Glutamatergic neuron (in vitro differentiated cells): ENCODE data around the gene POLDIP3. TPM values are rescaled to one million over a fixed set of nuclear protein-coding genes. Genes with fewer than 3 reads are reported as not detected.
"Not testable (repeated sequence)": the region's sequence is repeated elsewhere in the genome, so short reads cannot be mapped to it uniquely, and the experiment has no call there.

Experiments
- DNase-seq: peaks from one replicate; pipeline ENCODE4 v3.0.0; 2022
- H3K27ac Mint-ChIP-seq: one replicate; pipeline ENCODE4 v1.8.0; 2020; ENCODE audit warnings: mild to moderate bottlenecking, mixed read lengths, inconsistent platforms; ENCODE audit not compliant: unreplicated experiment
- H3K27me3 Mint-ChIP-seq: one replicate; pipeline ENCODE4 v1.8.0; 2020; ENCODE audit warnings: mild to moderate bottlenecking, moderate library complexity, mixed read lengths, inconsistent platforms; ENCODE audit not compliant: unreplicated experiment
- H3K36me3 Mint-ChIP-seq: one replicate; pipeline ENCODE4 v1.8.0; 2020; ENCODE audit warnings: mild to moderate bottlenecking, mixed read lengths, inconsistent platforms; ENCODE audit not compliant: unreplicated experiment
- H3K4me1 Mint-ChIP-seq: one replicate; pipeline ENCODE4 v1.8.0; 2020; ENCODE audit warnings: mild to moderate bottlenecking, low read depth, mixed read lengths, inconsistent platforms; ENCODE audit not compliant: unreplicated experiment
- H3K4me3 Mint-ChIP-seq: one replicate; pipeline ENCODE4 v1.8.0; 2020; ENCODE audit warnings: mild to moderate bottlenecking, mixed read lengths, inconsistent platforms; ENCODE audit not compliant: unreplicated experiment
- H3K9me3 Mint-ChIP-seq: one replicate; pipeline ENCODE4 v1.8.0; 2020; ENCODE audit warnings: mild to moderate bottlenecking, moderate library complexity, mixed read lengths, inconsistent platforms; ENCODE audit not compliant: unreplicated experiment
- total RNA-seq: library from RNA; stranded (reverse); fragmentation: NEBNext Ultra II Directional; extraction: Animal tissue kit (Norgen Biotek cat#: 25700); gene quantifications from one replicate; pipeline ENCODE4 v1.2.1, GENCODE V29; 2021; ENCODE audit not compliant: unreplicated experiment
- TF ChIP-seq, protein P1 (sequence below): fragments of 200-600 bp; sonication (generic); IDR thresholded peaks from one replicate; pipeline ENCODE4 v1.5.0; 2021; ENCODE audit not compliant: partially characterized antibody, unreplicated experiment

POLDIP3 gene
- total RNA-seq, 1 donor from 2014 or later: 52.8 TPM

DNA sequence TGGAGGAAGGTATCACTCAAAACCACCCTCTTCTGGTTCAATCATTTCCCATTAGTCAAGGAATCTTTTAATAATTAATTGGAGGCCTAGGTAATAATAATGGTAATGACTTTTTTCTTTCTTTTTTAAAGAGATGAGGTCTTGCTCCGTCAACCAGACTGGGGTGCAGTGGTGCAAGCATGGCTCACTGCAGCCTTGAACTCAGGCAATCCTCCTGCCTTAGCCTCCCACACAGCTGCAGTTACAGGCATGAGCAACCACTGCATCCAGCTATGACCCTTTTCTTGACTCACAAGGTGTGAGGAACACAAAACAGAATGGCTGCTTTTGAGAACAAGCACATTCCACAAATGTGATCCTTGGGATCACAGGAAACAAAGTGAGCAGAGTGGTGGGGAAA lies 3.6 kb downstream of the POLDIP3 start:
- peaks cover 16% of the 10 kb centered on the region for H3K9me3 Mint-ChIP-seq
- H3K4me3 Mint-ChIP-seq: no peak overlapping the region
- TF ChIP-seq, protein P1, sequence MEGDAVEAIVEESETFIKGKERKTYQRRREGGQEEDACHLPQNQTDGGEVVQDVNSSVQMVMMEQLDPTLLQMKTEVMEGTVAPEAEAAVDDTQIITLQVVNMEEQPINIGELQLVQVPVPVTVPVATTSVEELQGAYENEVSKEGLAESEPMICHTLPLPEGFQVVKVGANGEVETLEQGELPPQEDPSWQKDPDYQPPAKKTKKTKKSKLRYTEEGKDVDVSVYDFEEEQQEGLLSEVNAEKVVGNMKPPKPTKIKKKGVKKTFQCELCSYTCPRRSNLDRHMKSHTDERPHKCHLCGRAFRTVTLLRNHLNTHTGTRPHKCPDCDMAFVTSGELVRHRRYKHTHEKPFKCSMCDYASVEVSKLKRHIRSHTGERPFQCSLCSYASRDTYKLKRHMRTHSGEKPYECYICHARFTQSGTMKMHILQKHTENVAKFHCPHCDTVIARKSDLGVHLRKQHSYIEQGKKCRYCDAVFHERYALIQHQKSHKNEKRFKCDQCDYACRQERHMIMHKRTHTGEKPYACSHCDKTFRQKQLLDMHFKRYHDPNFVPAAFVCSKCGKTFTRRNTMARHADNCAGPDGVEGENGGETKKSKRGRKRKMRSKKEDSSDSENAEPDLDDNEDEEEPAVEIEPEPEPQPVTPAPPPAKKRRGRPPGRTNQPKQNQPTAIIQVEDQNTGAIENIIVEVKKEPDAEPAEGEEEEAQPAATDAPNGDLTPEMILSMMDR: no peak
- DNase-seq: no peak
- no peak overlapping the region for H3K27ac Mint-ChIP-seq
- peaks cover 19% of the 10 kb centered on the region for H3K4me1 Mint-ChIP-seq
- H3K36me3 Mint-ChIP-seq: peaks cover 5% of the 10 kb centered on the region
- H3K27me3 Mint-ChIP-seq: peaks cover 13% of the 10 kb centered on the region

DNA sequence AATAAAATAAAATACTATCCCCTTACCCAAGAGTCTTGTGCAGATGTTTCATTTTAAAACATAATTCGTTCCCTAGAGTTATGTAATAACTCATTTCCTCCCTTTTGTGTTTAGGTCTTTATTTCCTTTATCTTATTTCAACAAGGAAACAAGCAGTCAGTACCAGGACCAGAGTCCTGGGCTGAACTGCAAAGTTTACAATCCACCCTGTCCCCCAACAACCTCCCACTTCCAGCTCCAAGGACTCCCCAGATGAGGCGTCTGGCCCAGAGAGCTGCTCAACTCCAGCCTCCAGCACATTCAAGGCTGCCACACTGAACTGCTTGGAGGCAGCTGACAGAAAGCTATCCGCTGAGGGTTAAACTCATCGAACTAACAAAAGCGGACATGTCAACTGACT lies 4.5 kb downstream of the POLDIP3 start:
- Mint-ChIP-seq H3K4me1 (peaks cover 14% of the 10 kb centered on the region), H3K4me3 (no peak overlapping the region)
- TF ChIP-seq, protein P1: no peak

DNA sequence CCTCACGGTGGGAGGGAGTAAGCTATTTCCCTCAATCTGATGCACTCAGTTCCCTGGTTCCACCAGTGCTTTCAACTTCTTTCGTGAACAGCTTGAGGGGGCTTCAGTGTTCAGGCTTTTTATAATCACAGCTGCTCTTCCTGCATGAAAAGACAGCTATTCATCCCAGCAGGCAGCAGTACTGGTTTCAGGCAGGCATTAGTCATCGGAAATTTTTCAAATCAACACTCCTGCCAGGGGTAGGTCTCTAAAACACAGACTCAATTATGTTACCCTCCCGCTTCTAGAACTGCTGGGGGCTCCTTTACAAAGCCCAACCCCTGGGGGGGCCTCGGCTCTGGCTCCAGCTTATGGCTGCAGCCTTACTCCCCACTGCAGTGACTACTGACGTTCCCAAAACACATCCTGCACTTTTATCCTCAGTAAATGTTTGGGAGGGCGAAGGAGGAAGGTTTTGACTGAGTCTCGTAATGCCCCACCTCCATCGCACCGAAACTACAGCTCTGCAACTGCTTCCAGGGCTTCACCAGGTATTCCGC lies 5.8 kb downstream of the POLDIP3 start:
- Mint-ChIP-seq H3K27me3 (peaks cover 3% of the 10 kb centered on the region), H3K36me3 (peaks cover 5% of the 10 kb centered on the region), H3K4me1 (peaks cover 15% of the 10 kb centered on the region), H3K4me3 (no peak overlapping the region), H3K27ac (peak overlapping the region; percentile 62), H3K9me3 (peaks cover 4% of the 10 kb centered on the region)
- DNase-seq: no peak
- TF ChIP-seq, protein P1: no peak

More for the DNA sequence above, 4.5 kb downstream of the POLDIP3 start:
- no peak for DNase-seq
- Mint-ChIP-seq H3K36me3 (peaks cover 5% of the 10 kb centered on the region), H3K27ac (peak overlapping the region; percentile 59), H3K27me3 (peaks cover 9% of the 10 kb centered on the region), H3K9me3 (peaks cover 11% of the 10 kb centered on the region)

DNA sequence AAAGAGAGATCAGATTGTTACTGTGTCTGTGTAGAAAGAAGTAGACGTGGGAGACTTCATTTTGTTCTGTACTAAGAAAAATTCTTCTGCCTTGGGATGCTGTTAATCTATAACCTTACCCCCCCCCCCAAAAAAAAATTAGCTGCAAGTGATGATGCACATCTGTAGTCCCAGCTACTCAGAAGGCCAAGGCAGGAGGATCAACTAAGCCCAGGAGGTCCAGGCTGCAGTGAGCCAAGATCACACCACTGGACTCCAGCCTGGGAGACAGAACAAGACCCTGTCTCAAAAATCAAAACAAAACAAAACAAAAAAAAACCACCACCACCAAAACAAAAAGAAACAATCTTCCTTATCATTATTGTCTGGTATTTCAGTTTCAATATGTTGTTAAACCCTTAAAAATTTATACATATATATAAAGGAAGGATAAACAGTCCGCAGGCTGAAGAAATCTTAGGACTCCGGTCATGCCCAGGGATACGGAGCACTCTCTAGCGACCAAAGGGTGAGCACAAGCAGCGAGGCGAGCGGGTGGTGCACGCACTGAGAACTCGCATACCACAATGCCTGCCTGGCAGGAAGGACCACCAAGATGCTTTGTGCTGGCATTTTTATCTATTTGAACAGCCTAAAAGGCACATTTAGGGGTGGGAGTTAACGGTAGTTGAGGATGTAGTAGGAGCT lies 6.4 kb downstream of the POLDIP3 start:
- Mint-ChIP-seq H3K4me3 (no peak overlapping the region), H3K9me3 (peaks cover 4% of the 10 kb centered on the region), H3K4me1 (peaks cover 16% of the 10 kb centered on the region), H3K27me3 (peaks cover 5% of the 10 kb centered on the region), H3K27ac (no peak overlapping the region), H3K36me3 (peaks cover 5% of the 10 kb centered on the region)
- no peak for DNase-seq
- TF ChIP-seq, protein P1: no peak

DNA sequence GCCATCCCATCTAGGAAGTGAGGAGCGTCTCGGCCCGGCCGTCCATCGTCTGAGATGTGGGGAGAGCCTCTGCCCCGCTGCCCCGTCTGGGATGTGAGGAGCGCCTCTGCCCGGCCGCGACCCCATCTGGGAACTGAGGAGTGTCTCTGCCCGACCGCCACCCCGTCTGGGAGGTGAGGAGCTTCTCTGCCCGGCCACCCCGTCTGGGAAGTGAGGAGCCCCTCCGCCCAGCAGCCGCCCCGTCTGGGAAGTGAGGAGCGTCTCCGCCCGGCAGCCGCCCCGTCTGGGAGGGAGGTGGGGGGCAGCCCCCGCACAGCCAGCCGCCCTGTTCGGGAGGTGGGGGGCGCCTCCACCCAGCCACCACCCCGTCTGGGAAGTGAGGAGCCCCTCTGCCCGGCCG lies 7.0 kb downstream of the POLDIP3 start:
- peaks cover 10% of the 10 kb centered on the region for H3K4me1 Mint-ChIP-seq
- not testable (repeated sequence) for H3K27me3 Mint-ChIP-seq, H3K36me3 Mint-ChIP-seq, H3K4me3 Mint-ChIP-seq, H3K27ac Mint-ChIP-seq, H3K9me3 Mint-ChIP-seq, DNase-seq
